ENCODE results near the gene ISG15.

DNA sequence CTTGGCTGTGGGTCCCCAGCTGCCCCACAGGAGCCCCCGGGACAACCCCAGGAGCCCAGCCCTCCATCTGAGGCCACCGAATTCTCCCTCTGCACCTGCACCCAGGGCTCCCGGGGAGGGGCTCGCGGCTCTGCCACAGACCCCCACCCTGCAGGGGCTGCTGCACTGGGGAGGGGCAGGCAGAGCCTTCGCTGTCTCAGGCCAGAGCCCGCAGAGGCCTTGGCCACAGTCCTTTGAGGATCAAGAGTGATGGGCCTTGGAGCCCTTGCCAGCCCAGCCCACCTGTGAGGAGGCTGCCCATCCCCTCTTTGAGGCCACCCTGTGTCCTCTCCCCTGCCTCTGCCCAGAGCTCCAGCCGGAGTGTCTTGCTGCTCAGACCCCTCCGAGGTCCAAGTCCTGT, 37.9 kb upstream of the ISG15 start:
- TF ChIP-seq CTCF (IDR thresholded peaks at IDR 0.05) (no peak), POLR2A (IDR thresholded peaks at IDR 0.05) (no peak)

Data from Peyer's patch (tissue), 4 donors.